ENCODE measurements around the gene SCFD2.

Gene SCFD2

GRCh38 chr4:52979821-52980590 is 385.9 kb downstream of the SCFD2 start:
- no peak for DNase-seq

GRCh38 chr4:52979020-52979419 is 386.8 kb downstream of the SCFD2 start:
- no peak for DNase-seq

GRCh38 chr4:52977252-52977651 is 388.6 kb downstream of the SCFD2 start:
- DNase-seq: no peak

- DNase-seq: no peak
These were observed 389.2 kb downstream of the SCFD2 start for GRCh38 chr4:52976523-52977230.

GRCh38 chr4:52968691-52969090 is 397.2 kb downstream of the SCFD2 start:
- DNase-seq: no peak

GRCh38 chr4:52968241-52968640 is 397.6 kb downstream of the SCFD2 start:
- DNase-seq: no peak

GRCh38 chr4:52966781-52967180 is 399.1 kb downstream of the SCFD2 start:
- DNase-seq: no peak

GRCh38 chr4:52966172-52966571 is 399.7 kb downstream of the SCFD2 start:
- no peak for DNase-seq

GRCh38 chr4:52964561-52965101 is 401.2 kb downstream of the SCFD2 start:
- no peak for DNase-seq

GRCh38 chr4:52964011-52964410 is 401.9 kb downstream of the SCFD2 start:
- no peak for DNase-seq

- no peak for DNase-seq
These were observed 403.1 kb downstream of the SCFD2 start for GRCh38 chr4:52962721-52963120.

- DNase-seq: no peak
These were observed 404.0 kb downstream of the SCFD2 start for GRCh38 chr4:52961666-52962412.

- no peak for DNase-seq
These were observed 406.3 kb downstream of the SCFD2 start for GRCh38 chr4:52959541-52959940.

- no peak for DNase-seq
These were observed 407.8 kb downstream of the SCFD2 start for GRCh38 chr4:52957835-52958631.

GRCh38 chr4:52957220-52957686 is 408.6 kb downstream of the SCFD2 start:
- DNase-seq: no peak

GRCh38 chr4:52956691-52957090 is 409.2 kb downstream of the SCFD2 start:
- DNase-seq: no peak

GRCh38 chr4:52954560-52955170 is 411.2 kb downstream of the SCFD2 start:
- DNase-seq: no peak

- no peak for DNase-seq
These were observed 413.3 kb downstream of the SCFD2 start for GRCh38 chr4:52952540-52952939.

- no peak for DNase-seq
These were observed 414.8 kb downstream of the SCFD2 start for GRCh38 chr4:52951016-52951415.

- DNase-seq: no peak
These were observed 415.6 kb downstream of the SCFD2 start for GRCh38 chr4:52950226-52950625.

GRCh38 chr4:52949336-52949735 is 416.5 kb downstream of the SCFD2 start:
- DNase-seq: no peak

GRCh38 chr4:52948057-52948423 is 417.8 kb downstream of the SCFD2 start:
- DNase-seq: no peak
